Hepatocyte (in vitro differentiated cells): ENCODE results near the gene GALR2. TPM values are rescaled to one million over a fixed set of nuclear protein-coding genes. Genes with fewer than 3 reads are reported as not detected.
A peak's percentile ranks its signal among the peaks of the same experiment; 100 is the strongest.

Experiments used
- DNase-seq: peaks from one replicate; pipeline ENCODE4 v3.0.0-alpha.2; 2016; ENCODE audit warnings: low spot score
- H2AFZ ChIP-seq: fragments of 200-600 bp; sonication (generic); 2 replicates; pipeline ENCODE4 v1.6.0; 2016; ENCODE audit warnings: antibody characterized with exemption, mild to moderate bottlenecking
- H3K27ac ChIP-seq: fragments of 200-600 bp; sonication (generic); 2 replicates; pipeline ENCODE4 v1.5.1; 2016; ENCODE audit warnings: mild to moderate bottlenecking
- H3K27me3 ChIP-seq: fragments of 200-600 bp; sonication (generic); 2 replicates; pipeline ENCODE4 v1.6.1; 2016
- H3K36me3 ChIP-seq: fragments of 200-600 bp; sonication (generic); replicated peaks from 2 replicates; pipeline ENCODE4 v1.5.1; 2016; ENCODE audit warnings: low read depth; ENCODE audit not compliant: insufficient read depth
- H3K4me1 ChIP-seq: fragments of 200-600 bp; sonication (generic); 2 replicates; pipeline ENCODE4 v1.5.1; 2016; ENCODE audit warnings: mild to moderate bottlenecking, moderate library complexity; ENCODE audit not compliant: insufficient read depth
- H3K4me2 ChIP-seq: fragments of 200-600 bp; sonication (generic); 2 replicates; pipeline ENCODE4 v1.6.0; 2016
- H3K4me3 ChIP-seq: fragments of 200-600 bp; sonication (generic); 2 replicates; pipeline ENCODE4 v1.5.1; 2016; ENCODE audit warnings: mild to moderate bottlenecking
- H3K79me2 ChIP-seq: fragments of 200-600 bp; sonication (generic); 2 replicates; pipeline ENCODE4 v1.6.0; 2017; ENCODE audit warnings: mild to moderate bottlenecking
- H3K9me2 ChIP-seq: fragments of 200-600 bp; sonication (generic); replicated peaks from 2 replicates; pipeline ENCODE4 v1.6.0; 2017; ENCODE audit warnings: mild to moderate bottlenecking; ENCODE audit not compliant: insufficient read depth
- H3K9me3 ChIP-seq: fragments of 200-600 bp; sonication (generic); 2 replicates; pipeline ENCODE4 v1.5.1; 2016; ENCODE audit warnings: low read depth, mild to moderate bottlenecking
- H4K20me1 ChIP-seq: fragments of 200-600 bp; sonication (generic); 2 replicates; pipeline ENCODE4 v1.6.0; 2016; ENCODE audit warnings: mild to moderate bottlenecking; ENCODE audit not compliant: insufficient read depth, poor library complexity, severe bottlenecking
- EZH2 ChIP-seq: fragments of 200-600 bp; sonication (generic); IDR thresholded peaks from 2 replicates; pipeline ENCODE4 v1.6.1; 2016; ENCODE audit warnings: antibody characterized with exemption, mild to moderate bottlenecking, borderline replicate concordance
- EZH2phosphoT487 ChIP-seq: fragments of 200-600 bp; sonication (generic); IDR thresholded peaks from one replicate; pipeline ENCODE4 v1.6.1; 2018; ENCODE audit warnings: antibody characterized with exemption, mild to moderate bottlenecking, low read depth, moderate library complexity; ENCODE audit not compliant: unreplicated experiment, severe bottlenecking
- WGBS: methylation state at CpG from one replicate; pipeline ENCODE4 v1.1.6; 2016; ENCODE audit warnings: low lambda C conversion rate; ENCODE audit errors: missing lambda C conversion rate; 5-methylcytosine and 5-hydroxymethylcytosine counted together
- polyA plus RNA-seq: library from polyadenylated mRNA; unstranded; fragments of >200 nt; fragmentation: Nextera tagmentation; extraction: Ambion mirVana; gene quantifications from 2 replicates; pipeline ENCODE4 v1.2.1, GENCODE V29; 2016
- total RNA-seq: library from RNA; depleted of rRNA; stranded (reverse); fragments of >200 nt; gene quantifications from 2 replicates; pipeline ENCODE4 v1.2.3, GENCODE V29; 2014
- TF ChIP-seq, protein P1 (sequence below): fragments of 200-600 bp; sonication (generic); IDR thresholded peaks from 2 replicates; pipeline ENCODE4 v1.5.1; 2016; ENCODE audit warnings: antibody characterized with exemption, mild to moderate bottlenecking; ENCODE audit not compliant: poor library complexity

The GALR2 gene
- total and polyA plus RNA-seq, 2 experiments from 2014 or later: 0.24 TPM; not detected in 1

DNA sequence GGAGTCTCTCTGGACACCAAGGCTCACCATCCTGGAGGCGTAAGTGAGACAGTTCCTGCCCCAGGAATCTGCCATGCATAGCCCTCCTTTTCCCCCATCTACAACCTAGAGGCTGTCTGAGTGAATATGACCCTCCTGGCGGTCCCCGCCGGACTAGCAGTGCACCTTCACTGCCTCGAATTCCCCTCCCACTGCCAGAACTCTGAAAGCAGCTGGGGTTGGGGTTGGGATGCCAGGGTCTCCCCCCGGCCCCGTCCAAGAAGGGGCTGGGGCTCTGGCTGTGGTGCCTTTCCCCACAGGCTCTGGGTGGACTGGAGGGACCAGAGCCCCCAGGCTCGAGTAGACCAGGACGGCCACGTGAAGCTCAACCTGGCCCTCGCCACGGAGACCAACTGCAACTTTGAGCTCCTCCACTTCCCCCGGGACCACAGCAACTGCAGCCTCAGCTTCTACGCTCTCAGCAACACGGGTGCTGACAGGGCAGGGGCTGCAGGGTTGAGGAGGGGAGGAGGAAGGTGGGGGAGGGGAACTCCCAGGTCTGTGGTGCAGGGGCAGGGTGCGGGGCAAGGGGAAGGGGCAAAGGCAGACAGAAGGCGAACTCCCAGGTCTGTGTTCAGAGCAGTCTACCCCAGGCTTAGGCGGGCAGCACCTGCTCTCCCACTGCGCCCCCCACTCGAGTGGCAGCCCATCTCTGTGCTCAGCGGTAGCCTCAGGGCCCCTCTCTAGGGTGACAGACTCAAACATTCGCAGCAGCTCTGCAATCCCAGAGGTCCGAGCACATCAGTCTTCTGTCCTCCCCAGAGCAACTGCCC, 5.6 kb downstream of the GALR2 start:
- TF ChIP-seq EZH2phosphoT487 (no peak), EZH2 (no peak)
- TF ChIP-seq, protein P1, sequence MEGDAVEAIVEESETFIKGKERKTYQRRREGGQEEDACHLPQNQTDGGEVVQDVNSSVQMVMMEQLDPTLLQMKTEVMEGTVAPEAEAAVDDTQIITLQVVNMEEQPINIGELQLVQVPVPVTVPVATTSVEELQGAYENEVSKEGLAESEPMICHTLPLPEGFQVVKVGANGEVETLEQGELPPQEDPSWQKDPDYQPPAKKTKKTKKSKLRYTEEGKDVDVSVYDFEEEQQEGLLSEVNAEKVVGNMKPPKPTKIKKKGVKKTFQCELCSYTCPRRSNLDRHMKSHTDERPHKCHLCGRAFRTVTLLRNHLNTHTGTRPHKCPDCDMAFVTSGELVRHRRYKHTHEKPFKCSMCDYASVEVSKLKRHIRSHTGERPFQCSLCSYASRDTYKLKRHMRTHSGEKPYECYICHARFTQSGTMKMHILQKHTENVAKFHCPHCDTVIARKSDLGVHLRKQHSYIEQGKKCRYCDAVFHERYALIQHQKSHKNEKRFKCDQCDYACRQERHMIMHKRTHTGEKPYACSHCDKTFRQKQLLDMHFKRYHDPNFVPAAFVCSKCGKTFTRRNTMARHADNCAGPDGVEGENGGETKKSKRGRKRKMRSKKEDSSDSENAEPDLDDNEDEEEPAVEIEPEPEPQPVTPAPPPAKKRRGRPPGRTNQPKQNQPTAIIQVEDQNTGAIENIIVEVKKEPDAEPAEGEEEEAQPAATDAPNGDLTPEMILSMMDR: no peak
- Histone ChIP-seq H3K4me2 (peak overlapping the region; percentile 37), H3K79me2 (no peaks in the 10 kb centered on the region), H3K27ac (no peak overlapping the region), H3K4me3 (no peak overlapping the region), H3K9me2 (no peaks in the 10 kb centered on the region), H3K27me3 (peaks cover 52% of the 10 kb centered on the region), H4K20me1 (no peaks in the 10 kb centered on the region), H2AFZ (no peak overlapping the region), H3K4me1 (peaks cover 10% of the 10 kb centered on the region), H3K36me3 (no peaks in the 10 kb centered on the region), H3K9me3 (no peaks in the 10 kb centered on the region)
- WGBS: 8% methylated on average over 18 of the region's 23 CpGs
- no peak for DNase-seq

- Histone ChIP-seq H3K4me3 (no peak overlapping the region), H2AFZ (no peak overlapping the region), H3K36me3 (no peaks in the 10 kb centered on the region), H4K20me1 (no peaks in the 10 kb centered on the region), H3K4me1 (peaks cover 10% of the 10 kb centered on the region), H3K27me3 (peaks cover 45% of the 10 kb centered on the region), H3K9me2 (no peaks in the 10 kb centered on the region), H3K27ac (no peak overlapping the region), H3K79me2 (no peaks in the 10 kb centered on the region), H3K4me2 (no peak overlapping the region), H3K9me3 (no peaks in the 10 kb centered on the region)
- DNase-seq: no peak
- no peak for TF ChIP-seq EZH2
- TF ChIP-seq, protein P1: no peak
- no peak for TF ChIP-seq EZH2phosphoT487
- 62% methylated on average over 6 of the region's 6 CpGs for WGBS
These were observed 6.2 kb downstream of the GALR2 start for GRCh38 chr17:76080768-76081287.

- Histone ChIP-seq H3K27ac (no peak overlapping the region), H3K4me3 (no peak overlapping the region), H4K20me1 (no peaks in the 10 kb centered on the region), H3K9me2 (no peaks in the 10 kb centered on the region), H3K9me3 (no peaks in the 10 kb centered on the region), H3K4me1 (peaks cover 10% of the 10 kb centered on the region), H3K4me2 (no peak overlapping the region), H3K27me3 (peaks cover 38% of the 10 kb centered on the region), H3K79me2 (no peaks in the 10 kb centered on the region), H3K36me3 (no peaks in the 10 kb centered on the region), H2AFZ (no peak overlapping the region)
- no peak for TF ChIP-seq EZH2
- DNase-seq: no peak
- 83% methylated on average over 23 of the region's 27 CpGs for WGBS
These were observed 7.0 kb downstream of the GALR2 start for GRCh38 chr17:76081295-76082210.
